ENCODE measurements around the gene RIPOR2.

RIPOR2 gene

DNA sequence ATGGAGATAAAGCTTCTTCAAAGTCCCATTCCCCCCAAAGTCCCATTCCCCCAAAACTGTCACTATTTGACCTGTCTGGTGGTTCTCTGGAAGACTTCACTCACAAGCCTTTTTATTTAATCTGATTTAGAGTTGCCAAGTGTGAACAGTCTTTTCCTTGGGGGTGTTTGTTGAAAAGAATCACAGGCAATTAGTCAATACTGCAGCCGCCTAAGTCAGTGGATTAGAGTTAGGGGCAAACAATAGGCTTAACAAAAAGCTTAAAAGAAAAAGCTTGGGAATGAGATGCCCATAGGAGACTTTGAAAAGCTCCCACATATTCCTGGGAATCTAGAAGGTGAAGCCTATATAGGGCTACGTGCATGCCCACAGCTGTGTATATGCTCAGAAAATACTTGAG is 8.0 kb upstream of the RIPOR2 start:
- DNase-seq (ENCODE audit: low read depth), result no peak
- no peak overlapping the region for H3K4me3 ChIP-seq (ENCODE audit: low read length)
- TF ChIP-seq, protein P1, sequence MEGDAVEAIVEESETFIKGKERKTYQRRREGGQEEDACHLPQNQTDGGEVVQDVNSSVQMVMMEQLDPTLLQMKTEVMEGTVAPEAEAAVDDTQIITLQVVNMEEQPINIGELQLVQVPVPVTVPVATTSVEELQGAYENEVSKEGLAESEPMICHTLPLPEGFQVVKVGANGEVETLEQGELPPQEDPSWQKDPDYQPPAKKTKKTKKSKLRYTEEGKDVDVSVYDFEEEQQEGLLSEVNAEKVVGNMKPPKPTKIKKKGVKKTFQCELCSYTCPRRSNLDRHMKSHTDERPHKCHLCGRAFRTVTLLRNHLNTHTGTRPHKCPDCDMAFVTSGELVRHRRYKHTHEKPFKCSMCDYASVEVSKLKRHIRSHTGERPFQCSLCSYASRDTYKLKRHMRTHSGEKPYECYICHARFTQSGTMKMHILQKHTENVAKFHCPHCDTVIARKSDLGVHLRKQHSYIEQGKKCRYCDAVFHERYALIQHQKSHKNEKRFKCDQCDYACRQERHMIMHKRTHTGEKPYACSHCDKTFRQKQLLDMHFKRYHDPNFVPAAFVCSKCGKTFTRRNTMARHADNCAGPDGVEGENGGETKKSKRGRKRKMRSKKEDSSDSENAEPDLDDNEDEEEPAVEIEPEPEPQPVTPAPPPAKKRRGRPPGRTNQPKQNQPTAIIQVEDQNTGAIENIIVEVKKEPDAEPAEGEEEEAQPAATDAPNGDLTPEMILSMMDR (conservative IDR thresholded peaks at IDR 0.05; ENCODE audit: low read length), result no peak

DNA sequence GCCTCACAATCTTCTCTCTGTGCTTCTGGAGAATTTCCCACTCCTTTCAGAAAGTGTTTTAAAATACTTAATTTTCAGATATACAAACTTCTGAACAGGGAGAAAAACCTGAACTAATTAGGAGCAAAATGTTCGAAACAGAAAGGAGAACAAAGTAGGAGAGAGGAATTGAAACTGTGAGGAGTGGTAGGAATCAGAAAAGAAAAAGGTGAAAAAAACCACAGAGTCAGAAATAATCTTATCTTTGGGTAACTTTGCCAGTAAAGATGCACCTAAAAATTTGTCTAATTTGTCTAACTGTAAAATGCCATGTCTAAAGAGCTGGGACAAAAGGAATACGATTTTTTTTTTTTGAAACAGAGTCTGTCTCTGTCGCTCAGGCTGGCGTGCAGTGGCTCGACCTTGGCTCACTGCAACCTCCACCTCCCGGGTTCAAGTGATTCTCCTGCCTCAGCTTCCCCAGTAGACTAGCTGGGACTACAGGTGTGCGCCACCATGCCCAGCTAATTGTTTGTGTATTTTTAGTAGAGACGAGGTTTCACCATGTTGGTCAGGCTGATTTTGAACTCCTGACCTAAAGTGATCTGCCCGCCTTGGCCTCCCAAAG is 4.7 kb upstream of the RIPOR2 start:
- no peak overlapping the region for H3K4me3 ChIP-seq (ENCODE audit: low read length)
- DNase-seq (ENCODE audit: low read depth), result no peak
- TF ChIP-seq, protein P1 (conservative IDR thresholded peaks at IDR 0.05; ENCODE audit: low read length), result no peak

DNA sequence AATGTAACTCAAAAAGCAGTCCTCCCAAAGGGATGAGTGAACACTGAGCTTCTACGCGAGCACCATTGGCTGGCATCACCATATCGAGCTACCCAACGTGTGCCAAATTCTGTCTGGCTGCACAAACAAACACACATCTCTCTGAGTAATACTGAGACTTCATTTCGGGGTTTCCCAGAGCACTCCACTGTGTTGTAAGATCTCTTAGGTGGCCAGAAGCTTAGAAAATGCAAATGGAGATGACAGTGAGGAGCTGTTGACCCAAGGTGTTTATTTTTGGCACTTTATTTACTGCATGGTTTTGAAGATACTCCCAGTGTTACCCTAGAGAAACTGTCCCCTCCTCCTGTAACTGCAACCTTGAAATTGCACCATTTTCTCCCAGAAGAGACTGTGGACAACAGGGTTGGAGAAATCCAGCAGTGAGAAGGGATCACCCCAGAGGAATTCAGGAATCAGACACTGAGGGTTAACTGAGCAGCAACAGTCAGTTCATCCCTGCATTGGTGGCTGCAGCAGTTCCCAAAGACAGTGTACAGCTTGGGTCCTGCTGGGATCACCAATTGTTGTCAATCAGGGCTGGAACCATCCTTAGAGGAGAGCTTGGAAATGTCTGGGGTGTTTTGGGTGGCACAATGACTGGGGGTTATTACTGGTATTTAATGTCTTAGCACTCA is 1.0 kb upstream of the RIPOR2 start:
- H3K4me3 ChIP-seq (ENCODE audit: low read length), result no peak overlapping the region
- DNase-seq (ENCODE audit: low read depth), result no peak
- TF ChIP-seq, protein P1 (conservative IDR thresholded peaks at IDR 0.05; ENCODE audit: low read length), result no peak

DNA sequence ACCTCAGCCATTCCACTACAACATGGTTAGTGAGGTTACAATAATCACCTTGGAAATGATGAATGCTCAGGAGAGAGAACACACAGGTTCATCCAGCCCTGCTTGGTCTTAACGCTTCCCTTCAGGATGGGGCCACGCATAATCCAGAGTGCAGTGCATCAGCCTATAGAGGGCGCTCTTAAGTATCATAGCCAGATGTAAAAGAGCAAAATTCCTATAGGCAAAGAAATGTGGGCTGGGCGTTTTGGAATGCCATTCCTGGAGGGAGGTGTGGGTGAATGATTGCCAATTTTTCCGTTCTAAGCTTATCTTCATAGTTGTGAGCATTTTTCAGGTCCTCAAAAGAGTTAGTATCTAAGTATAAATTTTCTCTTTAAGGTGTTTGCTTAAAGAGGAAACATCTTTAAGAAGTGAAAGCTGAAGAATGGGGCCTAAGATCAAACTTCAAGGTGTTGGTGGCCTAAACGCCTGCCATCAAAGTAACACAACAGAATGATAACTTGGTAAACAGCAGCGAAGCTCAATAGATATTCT is 1.8 kb downstream of the RIPOR2 start:
- TF ChIP-seq, protein P1 (conservative IDR thresholded peaks at IDR 0.05; ENCODE audit: low read length), result peak; percentile 37
- no peak overlapping the region for H3K4me3 ChIP-seq (ENCODE audit: low read length)
- no peak for DNase-seq (ENCODE audit: low read depth)

DNA sequence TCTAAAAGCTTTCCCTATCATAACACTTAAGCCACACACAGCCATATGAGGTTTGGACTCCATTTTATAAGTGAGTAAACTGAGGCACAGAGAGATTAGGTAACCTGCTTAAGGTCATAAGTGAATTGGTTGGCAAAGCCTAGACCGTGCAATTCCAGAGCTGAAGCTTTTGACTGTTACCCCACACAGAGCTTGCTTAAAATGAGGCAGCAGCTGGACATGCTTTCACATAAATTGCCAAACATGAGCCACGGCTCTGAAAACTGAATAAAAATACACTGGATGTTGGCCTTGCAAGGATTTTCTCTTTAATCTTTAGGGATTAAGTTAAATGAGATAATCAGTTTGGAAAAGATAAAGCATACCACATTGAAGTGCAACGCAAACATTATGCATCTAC is 2.5 kb downstream of the RIPOR2 start:
- TF ChIP-seq, protein P1 (conservative IDR thresholded peaks at IDR 0.05; ENCODE audit: low read length), result no peak
- no peak overlapping the region for H3K4me3 ChIP-seq (ENCODE audit: low read length)
- no peak for DNase-seq (ENCODE audit: low read depth)

DNA sequence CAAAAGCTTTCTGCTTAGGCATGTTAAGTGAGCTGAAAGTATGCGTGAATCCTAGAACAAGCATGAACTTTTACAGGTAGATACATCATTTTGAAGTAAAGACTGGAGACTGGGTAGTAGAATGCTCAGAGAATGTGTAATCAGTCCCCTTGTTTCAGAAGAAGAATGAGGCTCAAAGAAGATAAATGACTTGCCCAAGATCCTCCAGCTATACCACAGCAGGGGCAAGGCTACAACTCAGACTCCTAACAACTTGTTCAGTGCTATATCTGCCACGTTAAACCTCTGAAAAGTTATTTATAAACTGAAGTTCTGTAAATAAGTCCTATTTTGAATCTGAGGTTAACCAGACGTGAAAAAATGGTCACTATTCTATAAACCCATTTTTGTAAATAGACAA is 2.9 kb downstream of the RIPOR2 start:
- TF ChIP-seq, protein P1 (conservative IDR thresholded peaks at IDR 0.05; ENCODE audit: low read length), result no peak
- no peak for DNase-seq (ENCODE audit: low read depth)
- no peak overlapping the region for H3K4me3 ChIP-seq (ENCODE audit: low read length)

Data from AG10803 (cell line).